H1 (cell line): ENCODE measurements around the gene OSBPL5. TPM values are rescaled to one million over a fixed set of nuclear protein-coding genes. Genes with fewer than 3 reads are reported as not detected.

Experiments
- CTCF ChIA-PET: fragments of 300-600 bp; sonication (Branson Sonifier 250); formaldehyde crosslinking; loops from one replicate; lab custom pipeline; 2021; ENCODE audit not compliant: partially characterized antibody; lab: Charles Lee
- POLR2A ChIA-PET: fragments of 300-600 bp; sonication (Branson Sonifier 250); formaldehyde crosslinking; loops from one replicate; lab custom pipeline; 2021; ENCODE audit warnings: inconsistent platforms; ENCODE audit not compliant: partially characterized antibody; lab: Charles Lee
- DNase-seq, 2 experiments: peaks; one replicate each; pipeline versions ENCODE4 v3.0.0 to v3.0.0-alpha.2; 2010 to 2022; ENCODE audit warnings: low spot score in 2 of 2, low read depth in 1 of 2, mixed read lengths in 1 of 2
- FAIRE-seq: peaks from 2 replicates; lab custom pipeline; 2011; peaks lifted over from hg19 to GRCh38; lab: Jason Lieb, UNC
- H2AFZ ChIP-seq: 2 replicates; pipeline ENCODE4 v1.8.1; 2012; ENCODE audit warnings: low read length, inconsistent platforms
- H2AK5ac ChIP-seq: 2 replicates; pipeline ENCODE4 v1.6.1; 2013; ENCODE audit warnings: low read depth, low read length
- H2BK120ac ChIP-seq: replicated peaks from 2 replicates; pipeline ENCODE3; 2013; ENCODE audit warnings: low read depth, low read length, inconsistent platforms
- H2BK12ac ChIP-seq: 2 replicates; pipeline ENCODE4 v1.6.1; 2013; ENCODE audit warnings: low read depth, low read length
- H2BK15ac ChIP-seq: 2 replicates; pipeline ENCODE4 v1.6.1; 2013; ENCODE audit warnings: low read length
- H2BK20ac ChIP-seq: 2 replicates; pipeline ENCODE4 v1.6.1; 2013; ENCODE audit warnings: low read length
- H2BK5ac ChIP-seq: 2 replicates; pipeline ENCODE4 v1.6.1; 2013; ENCODE audit warnings: low read depth, low read length
- H3K14ac ChIP-seq: 2 replicates; pipeline ENCODE4 v1.6.1; 2013; ENCODE audit warnings: inconsistent platforms; ENCODE audit not compliant: insufficient read length
- H3K18ac ChIP-seq: 2 replicates; pipeline ENCODE4 v1.6.1; 2013; ENCODE audit warnings: low read length; ENCODE audit errors: extremely low read depth
- H3K23ac ChIP-seq: 2 replicates; pipeline ENCODE4 v1.6.1; 2013; ENCODE audit warnings: inconsistent platforms; ENCODE audit not compliant: insufficient read length
- H3K23me2 ChIP-seq: 2 replicates; pipeline ENCODE4 v1.6.1; 2013; ENCODE audit warnings: low read depth, low read length
- H3K27ac ChIP-seq: 2 replicates; pipeline ENCODE4 v1.6.1; 2011; ENCODE audit warnings: low read depth, low read length, inconsistent platforms
- H3K27me3 ChIP-seq, 4 experiments: replicated peaks in 1 of 4; 1 replicate in 1 of 4; 2 replicates in 3 of 4; pipeline versions ENCODE4 v1.6.1 to v1.8.1; 2011 to 2013; ENCODE audit warnings: low read length in 3 of 4, mild to moderate bottlenecking in 3 of 4, inconsistent platforms in 2 of 4, mixed read lengths in 2 of 4, moderate library complexity in 1 of 4; ENCODE audit not compliant: control insufficient read depth in 3 of 4, insufficient read depth in 3 of 4; ENCODE audit errors: extremely low read depth in 1 of 4
- H3K36me3 ChIP-seq, 4 experiments: 2 replicates each; pipeline versions ENCODE4 v1.6.1 to v1.8.1; 2011 to 2013; ENCODE audit warnings: mild to moderate bottlenecking in 4 of 4, low read length in 3 of 4, moderate library complexity in 2 of 4, control low read depth in 1 of 4, inconsistent platforms in 1 of 4; ENCODE audit not compliant: insufficient read depth in 4 of 4, control insufficient read depth in 2 of 4
- H3K4ac ChIP-seq: replicated peaks from 2 replicates; pipeline ENCODE3; 2013; ENCODE audit warnings: low read length, low read depth, mixed read lengths, inconsistent platforms; ENCODE audit not compliant: insufficient read length
- H3K4me1 ChIP-seq, 4 experiments: replicated peaks in 1 of 4; 1 replicate in 1 of 4; 2 replicates in 3 of 4; pipeline versions ENCODE4 v1.6.1 to v1.8.1; 2011 to 2013; ENCODE audit warnings: low read length in 3 of 4, inconsistent platforms in 2 of 4, mixed read lengths in 1 of 4; ENCODE audit not compliant: insufficient read depth in 4 of 4, control insufficient read depth in 3 of 4
- H3K4me2 ChIP-seq, 2 experiments: 2 replicates each; pipeline versions ENCODE4 v1.6.1 to v1.8.1; 2011 to 2013; ENCODE audit warnings: low read depth in 2 of 2, low read length in 2 of 2, control low read depth in 1 of 2, inconsistent platforms in 1 of 2, mild to moderate bottlenecking in 1 of 2; ENCODE audit not compliant: insufficient read depth in 1 of 2
- H3K4me3 ChIP-seq, 4 experiments: fragments of 200-600, 300-600 bp in 1 of 4; sonication (generic), shearing (Covaris generic), sonication (Bioruptor Twin) in 1 of 4; 2 replicates each; pipeline versions ENCODE4 v1.5.1 to v1.8.1; 2011 to 2016; ENCODE audit warnings: low read length in 4 of 4, low read depth in 3 of 4, control low read depth in 2 of 4, inconsistent platforms in 2 of 4, mild to moderate bottlenecking in 2 of 4, mixed read lengths in 1 of 4, moderate library complexity in 1 of 4; ENCODE audit not compliant: insufficient read depth in 2 of 4; ENCODE audit errors: extremely low read depth in 1 of 4
- H3K56ac ChIP-seq: replicated peaks from 2 replicates; pipeline ENCODE3; 2013; ENCODE audit warnings: low read depth, mild to moderate bottlenecking, mixed read lengths, low read length, inconsistent platforms; ENCODE audit not compliant: insufficient read length
- H3K79me1 ChIP-seq: 2 replicates; pipeline ENCODE4 v1.6.1; 2013; ENCODE audit warnings: low read depth, low read length, control low read depth
- H3K79me2 ChIP-seq, 2 experiments: 2 replicates each; pipeline versions ENCODE4 v1.6.1 to v1.8.1; 2012 to 2013; ENCODE audit warnings: low read length in 2 of 2, mild to moderate bottlenecking in 2 of 2, inconsistent platforms in 1 of 2; ENCODE audit not compliant: insufficient read depth in 2 of 2, control insufficient read depth in 1 of 2
- H3K9ac ChIP-seq, 4 experiments: replicated peaks in 1 of 4; 1 replicate in 1 of 4; 2 replicates in 3 of 4; pipeline versions ENCODE4 v1.6.1 to v1.8.1; 2011 to 2013; ENCODE audit warnings: low read depth in 3 of 4, low read length in 3 of 4, control low read depth in 2 of 4, mild to moderate bottlenecking in 2 of 4, moderate library complexity in 2 of 4, inconsistent platforms in 1 of 4; ENCODE audit errors: extremely low read depth in 1 of 4
- H3K9me3 ChIP-seq, 2 experiments: 2 replicates each; pipeline versions ENCODE4 v1.6.1 to v1.8.1; 2012 to 2013; ENCODE audit warnings: mild to moderate bottlenecking in 2 of 2, moderate library complexity in 2 of 2, control low read depth in 1 of 2, inconsistent platforms in 1 of 2, low read depth in 1 of 2, low read length in 1 of 2, mixed read lengths in 1 of 2; ENCODE audit not compliant: insufficient read depth in 2 of 2
- H4K20me1 ChIP-seq, 2 experiments: replicated peaks in 1 of 2; 2 replicates each; pipeline versions ENCODE3 to v1.8.1; 2011 to 2013; ENCODE audit warnings: inconsistent platforms in 2 of 2, low read length in 2 of 2, mild to moderate bottlenecking in 1 of 2; ENCODE audit not compliant: insufficient read depth in 2 of 2, control insufficient read depth in 1 of 2
- H4K5ac ChIP-seq: 2 replicates; pipeline ENCODE4 v1.6.1; 2013; ENCODE audit warnings: low read length, low read depth, mixed read lengths, inconsistent platforms; ENCODE audit not compliant: insufficient read length
- H4K8ac ChIP-seq: 2 replicates; pipeline ENCODE4 v1.8.0; 2013; ENCODE audit warnings: mild to moderate bottlenecking, moderate library complexity, low read length, inconsistent platforms; ENCODE audit not compliant: insufficient read depth; ENCODE audit errors: extremely low read depth
- H4K91ac ChIP-seq: replicated peaks from 2 replicates; pipeline ENCODE3; 2013; ENCODE audit warnings: low read length, mixed read lengths, inconsistent platforms; ENCODE audit not compliant: insufficient read length
- BCL11A ChIP-seq, 2 experiments: IDR thresholded peaks; one replicate each; pipeline ENCODE4 v1.6.1; 2011; ENCODE audit warnings: low read depth in 2 of 2, low read length in 2 of 2, mild to moderate bottlenecking in 2 of 2
- BRCA1 ChIP-seq: IDR thresholded peaks from 2 replicates; pipeline ENCODE4 v1.6.1; 2012; ENCODE audit warnings: low read depth, low read length, improper control_type of control experiment
- CBX8 ChIP-seq: fragments of 300-800, 300-1000 bp; sonication (generic); IDR thresholded peaks from 2 replicates; pipeline ENCODE4 v1.7.1; 2016; ENCODE audit warnings: low read depth, low read length, borderline replicate concordance
- CHD1 ChIP-seq: IDR thresholded peaks from 2 replicates; pipeline ENCODE4 v1.6.1; 2012; ENCODE audit warnings: low read depth, low read length, improper control_type of control experiment
- CREB1 ChIP-seq: IDR thresholded peaks from 2 replicates; pipeline ENCODE4 v1.6.1; 2012; ENCODE audit warnings: inconsistent platforms
- CTCF ChIP-seq, 3 experiments: IDR thresholded peaks; 1 replicate in 2 of 3; 2 replicates in 1 of 3; pipeline versions ENCODE4 v1.5.1 to v1.6.1; 2011; ENCODE audit warnings: low read length in 3 of 3, mild to moderate bottlenecking in 3 of 3, inconsistent platforms in 2 of 3, low read depth in 1 of 3, moderate library complexity in 1 of 3; ENCODE audit not compliant: insufficient read depth in 1 of 3; ENCODE audit errors: control extremely low read depth in 1 of 3
- EZH2 ChIP-seq: fragments of 200-600 bp; sonication (generic); IDR thresholded peaks from 2 replicates; pipeline ENCODE4 v1.7.1; 2012; ENCODE audit warnings: low read depth, mild to moderate bottlenecking, moderate library complexity, low read length, inconsistent platforms; ENCODE audit not compliant: severe bottlenecking
- HDAC6 ChIP-seq: IDR thresholded peaks from one replicate; pipeline ENCODE4 v1.7.1; 2012; ENCODE audit warnings: low read depth, mild to moderate bottlenecking, inconsistent platforms, low read length, moderate library complexity
- KDM5A ChIP-seq: fragments of 200-600 bp; IDR thresholded peaks from 2 replicates; pipeline ENCODE4 v1.7.1; 2012; ENCODE audit warnings: mild to moderate bottlenecking, low read length, inconsistent platforms, mixed read lengths
- SIN3A ChIP-seq, 2 experiments: IDR thresholded peaks in 1 of 2; conservative IDR thresholded peaks in 1 of 2; 2 replicates each; pipeline ENCODE4 v1.6.1; 2011 to 2012; ENCODE audit warnings: low read length in 2 of 2, improper control_type of control experiment in 1 of 2, low read depth in 1 of 2, mild to moderate bottlenecking in 1 of 2
- SRF ChIP-seq: IDR thresholded peaks from 2 replicates; pipeline ENCODE4 v1.6.1; 2011; ENCODE audit warnings: mild to moderate bottlenecking, low read depth, low read length, moderate library complexity
- TAF7 ChIP-seq: optimal IDR thresholded peaks from 2 replicates; pipeline ENCODE3; 2011; ENCODE audit warnings: low read depth, mild to moderate bottlenecking, inconsistent platforms, low read length, moderate library complexity, borderline replicate concordance
- WGBS, 2 experiments: shearing (Covaris generic) in 1 of 2; methylation state at CpG; one replicate each; pipeline versions ENCODE4 v1.1.6 to v1.1.7; 2013 to 2015; ENCODE audit warnings: low lambda C conversion rate in 2 of 2, mixed read lengths in 2 of 2, inconsistent platforms in 1 of 2, low coverage in 1 of 2, missing lambda C conversion rate in 1 of 2; ENCODE audit not compliant: insufficient replicate concordance in 2 of 2, insufficient coverage in 1 of 2, insufficient read length in 1 of 2; ENCODE audit errors: extremely low coverage in 1 of 2, missing lambda C conversion rate in 1 of 2; 5-methylcytosine and 5-hydroxymethylcytosine counted together
- polyA plus RNA-seq, 7 experiments: library from polyadenylated mRNA; depleted of rRNA in 3 of 7; stranded (reverse) in 5 of 7; unstranded in 2 of 7; fragments of >200 nt in 5 of 7; fragments of 200-250 nt in 2 of 7; gene quantifications; 1 replicate in 5 of 7; 2 replicates in 1 of 7; 4 replicates in 1 of 7; pipeline versions ENCODE4 v1.2.1 to v1.2.3, GENCODE V29; 2011 to 2013; ENCODE audit warnings: missing spikeins in 2 of 7, mixed read lengths in 2 of 7
- total RNA-seq: library from RNA; stranded (reverse); fragmentation: NEBNext Ultra II Directional; extraction: Animal tissue kit (Norgen Biotek cat#: 25700); gene quantifications from 2 replicates; pipeline ENCODE4 v1.2.1, GENCODE V29; 2021

Gene OSBPL5
- total and polyA plus RNA-seq, 2 of the 8 experiments (the other 6 are each of a cell fraction or from before 2014, with no cell fraction given): 3.4 to 9.9 TPM

- H2AFZ ChIP-seq: no peak overlapping the region
- H3K23me2 ChIP-seq: no peaks in the 10 kb centered on the region
- H2BK12ac ChIP-seq: no peak overlapping the region
- H4K20me1 ChIP-seq: peaks cover 0 to 6% of the 10 kb centered on the region in 2 experiments
- H3K4me2 ChIP-seq: no peak overlapping the region
- no peak overlapping the region for H3K56ac ChIP-seq
- H3K36me3 ChIP-seq: no peaks in the 10 kb centered on the region
- peaks cover 0 to 7% (median 1%) of the 10 kb centered on the region in 4 experiments; a peak in 4 of 7 replicates for H3K4me1 ChIP-seq
- H3K9me3 ChIP-seq: no peaks in the 10 kb centered on the region
- 0 out of 2 replicates have a peak overlapping the region, but pooled peaks have one; percentile 3 for H4K8ac ChIP-seq
- H2AK5ac ChIP-seq: no peak overlapping the region
- no peak overlapping the region for H4K91ac ChIP-seq
- no peak overlapping the region for H3K18ac ChIP-seq
- H2BK20ac ChIP-seq: no peak overlapping the region
- H2BK120ac ChIP-seq: no peak overlapping the region
- no peak overlapping the region for H3K9ac ChIP-seq
- H2BK15ac ChIP-seq: no peak overlapping the region
- no peak overlapping the region for H2BK5ac ChIP-seq
- no peak overlapping the region for H3K14ac ChIP-seq
- no peak overlapping the region for H3K4ac ChIP-seq
- peaks cover 4% of the 10 kb centered on the region; the same call in 1 of the 2 replicates for H3K79me1 ChIP-seq
- DNase-seq: no peak
- H4K5ac ChIP-seq: no peak overlapping the region
- no peak overlapping the region for H3K4me3 ChIP-seq
- no peak for FAIRE-seq
- CTCF ChIA-PET: interaction anchor here (0.6 to 3.4 kb wide), 7 partner anchors 8 to 22 kb away, joined by 3 to 14 read pairs (median 4); no protein-coding TSS in a partner anchor
- H3K79me2 ChIP-seq: no peaks in the 10 kb centered on the region
- 96% methylated on average over 14 of the region's 17 CpGs; no CpG with 5 or more reads in 1 of the 2 experiments for WGBS, 2 experiments
- H3K27me3 ChIP-seq: no peaks in the 10 kb centered on the region
- H3K23ac ChIP-seq: no peak overlapping the region
- POLR2A ChIA-PET: no interaction called here
- H3K27ac ChIP-seq: no peak overlapping the region
- no peak for TF ChIP-seq BCL11A (IDR thresholded peaks at IDR 0.05; ENCODE audit: low read depth in 2 of 2, low read length in 2 of 2)
- TF ChIP-seq HDAC6: no peak
- no peak for TF ChIP-seq KDM5A
- no peak for TF ChIP-seq CBX8
- TF ChIP-seq CTCF (IDR thresholded peaks at IDR 0.05; ENCODE audit: control extremely low read depth in 1 of 3, insufficient read depth in 1 of 3, low read depth in 1 of 3, low read length in 3 of 3): no peak
- no peak for TF ChIP-seq CREB1
- no peak for TF ChIP-seq TAF7
- TF ChIP-seq SRF: no peak
- TF ChIP-seq CHD1: no peak
- TF ChIP-seq EZH2: no peak
- TF ChIP-seq BRCA1: no peak
- TF ChIP-seq SIN3A (conservative IDR thresholded peaks at IDR 0.05 in 1 of 2, IDR thresholded peaks at IDR 0.05 in 1 of 2; ENCODE audit: low read depth in 1 of 2, low read length in 2 of 2): no peak
Measured at GRCh38 chr11:3147257-3147619, 17.9 kb downstream of the OSBPL5 start.
